Measurements from ENCODE around the gene PLPPR4.

PLPPR4 gene

GRCh38 chr1:99352821-99353220 is 88.5 kb downstream of the PLPPR4 start:
- DNase-seq, result no peak

- DNase-seq, result no peak
These were observed 94.5 kb downstream of the PLPPR4 start for GRCh38 chr1:99358770-99359169.
